ENCODE data around the gene RANBP3.
"Not testable (repeated sequence)": the region's sequence is repeated elsewhere in the genome, so short reads cannot be mapped to it uniquely, and the experiment has no call there.

Gene RANBP3

GRCh38 chr19:6011206-6011605 lies 33.3 kb upstream of the RANBP3 start:
- TF ChIP-seq CTCF (IDR thresholded peaks at IDR 0.05), result no peak

GRCh38 chr19:6010107-6010506 lies 32.2 kb upstream of the RANBP3 start:
- H3K36me3 ChIP-seq, result peaks cover 75% of the 10 kb centered on the region
- no peak for TF ChIP-seq CTCF (IDR thresholded peaks at IDR 0.05)
- no peak overlapping the region for H3K4me3 ChIP-seq (ENCODE audit: low read depth in 1 of 2, low read length in 1 of 2)
- no peaks in the 10 kb centered on the region for H3K9me3 ChIP-seq
- no peaks in the 10 kb centered on the region for H3K27me3 ChIP-seq
- H3K4me1 ChIP-seq (ENCODE audit: control insufficient read depth in 1 of 2, insufficient read depth in 1 of 2, low read depth in 1 of 2, low read length in 1 of 2), result no peaks in the 10 kb centered on the region
- no peak overlapping the region for H3K27ac ChIP-seq

More at GRCh38 chr19:6011206-6011605, 33.3 kb upstream of the RANBP3 start:
- no peak overlapping the region for H3K27ac ChIP-seq
- H3K36me3 ChIP-seq, result peaks cover 71% of the 10 kb centered on the region
- no peaks in the 10 kb centered on the region for H3K4me1 ChIP-seq (ENCODE audit: control insufficient read depth in 1 of 2, insufficient read depth in 1 of 2, low read depth in 1 of 2, low read length in 1 of 2)
- H3K9me3 ChIP-seq, result no peaks in the 10 kb centered on the region
- no peaks in the 10 kb centered on the region for H3K27me3 ChIP-seq
- H3K4me3 ChIP-seq (ENCODE audit: low read depth in 1 of 2, low read length in 1 of 2), result no peak overlapping the region

GRCh38 chr19:6007866-6008265 lies 29.9 kb upstream of the RANBP3 start:
- no peaks in the 10 kb centered on the region for H3K9me3 ChIP-seq
- no peaks in the 10 kb centered on the region for H3K27me3 ChIP-seq
- no peaks in the 10 kb centered on the region for H3K4me1 ChIP-seq (ENCODE audit: control insufficient read depth in 1 of 2, insufficient read depth in 1 of 2, low read depth in 1 of 2, low read length in 1 of 2)
- peaks cover 76% of the 10 kb centered on the region for H3K36me3 ChIP-seq
- H3K4me3 ChIP-seq (ENCODE audit: low read depth in 1 of 2, low read length in 1 of 2), result no peak overlapping the region
- TF ChIP-seq CTCF (IDR thresholded peaks at IDR 0.05), result no peak
- H3K27ac ChIP-seq, result no peak overlapping the region

- no peak overlapping the region for H3K27ac ChIP-seq
- no peaks in the 10 kb centered on the region for H3K27me3 ChIP-seq
- no peaks in the 10 kb centered on the region for H3K9me3 ChIP-seq
- peaks cover 79% of the 10 kb centered on the region for H3K36me3 ChIP-seq
- no peaks in the 10 kb centered on the region for H3K4me1 ChIP-seq (ENCODE audit: control insufficient read depth in 1 of 2, insufficient read depth in 1 of 2, low read depth in 1 of 2, low read length in 1 of 2)
- no peak for TF ChIP-seq CTCF (IDR thresholded peaks at IDR 0.05)
- H3K4me3 ChIP-seq (ENCODE audit: low read depth in 1 of 2, low read length in 1 of 2), result no peak overlapping the region
These were observed 29.0 kb upstream of the RANBP3 start for GRCh38 chr19:6006896-6007295.

GRCh38 chr19:6006070-6006446 lies 28.1 kb upstream of the RANBP3 start:
- not testable (repeated sequence) for H3K9me3 ChIP-seq

GRCh38 chr19:6005321-6006069 lies 27.6 kb upstream of the RANBP3 start:
- peaks cover 81% of the 10 kb centered on the region for H3K36me3 ChIP-seq

More at GRCh38 chr19:6006070-6006446, 28.1 kb upstream of the RANBP3 start:
- H3K4me3 ChIP-seq (ENCODE audit: low read depth in 1 of 2, low read length in 1 of 2); H3K27me3 ChIP-seq; H3K4me1 ChIP-seq (ENCODE audit: control insufficient read depth in 1 of 2, insufficient read depth in 1 of 2, low read depth in 1 of 2, low read length in 1 of 2); H3K27ac ChIP-seq: not testable (repeated sequence)
- peaks cover 79% of the 10 kb centered on the region for H3K36me3 ChIP-seq

More at GRCh38 chr19:6005321-6006069, 27.6 kb upstream of the RANBP3 start:
- TF ChIP-seq CTCF (IDR thresholded peaks at IDR 0.05), result no peak
- Histone ChIP-seq H3K27ac (no peak overlapping the region), H3K4me1 (ENCODE audit: control insufficient read depth in 1 of 2, insufficient read depth in 1 of 2, low read depth in 1 of 2, low read length in 1 of 2) (no peaks in the 10 kb centered on the region), H3K4me3 (ENCODE audit: low read depth in 1 of 2, low read length in 1 of 2) (no peak overlapping the region), H3K27me3 (no peaks in the 10 kb centered on the region), H3K9me3 (no peaks in the 10 kb centered on the region)
